Gastroesophageal sphincter (tissue), 4 donors: ENCODE data around the gene SYNM. TPM values are rescaled to one million over a fixed set of nuclear protein-coding genes. Genes with fewer than 3 reads are reported as not detected.

Source experiments
- ATAC-seq: fragments of 150-250 bp; one replicate; pipeline ENCODE4 v1.9.1; 2016; ENCODE audit warnings: mild to moderate bottlenecking, moderate library complexity
- H3K27ac ChIP-seq, 4 donors: fragments of 200-600 bp; sonication (generic) in 3 of 4; 1 replicate in 3 of 4; 2 replicates in 1 of 4; pipeline ENCODE4 v1.5.1; 2016 to 2019
- H3K27me3 ChIP-seq: fragments of 200-600 bp; sonication (generic); one replicate; pipeline ENCODE4 v1.5.1; 2019
- H3K36me3 ChIP-seq, 2 donors: fragments of 200-600 bp; sonication (generic); one replicate each; pipeline ENCODE4 v1.5.1; 2019; ENCODE audit warnings: control low read depth in 1 of 2
- H3K4me1 ChIP-seq, 3 donors: fragments of 200-600 bp; sonication (generic); 1 replicate in 2 of 3; 2 replicates in 1 of 3; pipeline ENCODE4 v1.5.1; 2016 to 2019; ENCODE audit warnings: control low read depth in 2 of 3
- H3K4me3 ChIP-seq, 2 donors: fragments of 200-600 bp; sonication (generic); one replicate each; pipeline ENCODE4 v1.5.1; 2019; ENCODE audit warnings: mild to moderate bottlenecking in 1 of 2, moderate library complexity in 1 of 2
- H3K9me3 ChIP-seq, 3 donors: fragments of 200-600 bp; sonication (generic); one replicate each; pipeline ENCODE4 v1.5.1; 2017 to 2019; ENCODE audit warnings: control low read depth in 2 of 3
- CTCF ChIP-seq, 4 experiments: fragments of 200-600 bp in 2 of 4; fragments of 450-650 bp in 2 of 4; sonication (generic) in 1 of 4; IDR thresholded peaks; one replicate each; pipeline ENCODE4 v1.5.1; 2017 to 2019; ENCODE audit warnings: antibody characterized with exemption in 4 of 4, mild to moderate bottlenecking in 2 of 4, moderate library complexity in 2 of 4
- EP300 ChIP-seq: sonication (generic); formaldehyde crosslinking; IDR thresholded peaks from one replicate; pipeline ENCODE4 v1.6.1; 2017; ENCODE audit warnings: antibody characterized with exemption, mild to moderate bottlenecking
- POLR2A ChIP-seq, 2 donors: fragments of 450-650 bp; IDR thresholded peaks; one replicate each; pipeline ENCODE4 v1.6.1; 2017; ENCODE audit warnings: antibody characterized with exemption in 2 of 2, mild to moderate bottlenecking in 2 of 2, moderate library complexity in 1 of 2
- POLR2AphosphoS5 ChIP-seq: sonication (generic); formaldehyde crosslinking; IDR thresholded peaks from one replicate; pipeline ENCODE4 v1.6.1; 2017; ENCODE audit warnings: antibody characterized with exemption
- WGBS, 2 donors: methylation state at CpG; one replicate each; pipeline ENCODE4 v1.1.5; 2018; ENCODE audit warnings: low coverage in 1 of 2; 5-methylcytosine and 5-hydroxymethylcytosine counted together
- total RNA-seq, 4 donors: library from RNA; depleted of rRNA; stranded (reverse); fragments of >200 nt; gene quantifications; one replicate each; pipeline ENCODE4 v1.1.0, GENCODE V29; 2016

Gene SYNM
- total RNA-seq, 4 donors from 2014 or later, result 1,155 to 2,820 (median 1,765) TPM

DNA sequence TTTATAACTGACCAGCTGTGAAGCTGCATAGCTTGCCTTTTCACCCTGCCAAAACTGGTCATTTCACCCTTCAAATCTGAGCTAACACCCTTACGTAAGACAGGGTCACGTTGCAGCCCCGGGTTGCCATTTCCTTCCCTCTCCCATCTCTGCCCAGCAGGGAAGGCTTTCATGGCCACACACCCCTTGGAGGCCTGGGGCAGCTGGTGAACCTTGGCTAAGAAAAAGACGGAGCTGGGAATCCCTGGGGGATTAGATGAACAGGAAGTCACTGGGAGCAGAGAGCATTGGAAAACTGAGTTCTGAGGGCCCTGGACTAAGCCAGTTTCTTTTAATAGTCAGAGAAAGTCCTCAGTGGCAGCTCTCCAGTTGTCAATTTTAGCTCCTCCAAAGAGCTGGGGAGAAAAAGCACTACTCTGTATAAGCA lies 76.7 kb downstream of the SYNM start:
- H3K27me3 ChIP-seq, result no peaks in the 10 kb centered on the region
- H3K9me3 ChIP-seq, result no peaks in the 10 kb centered on the region
- H3K36me3 ChIP-seq, result peaks cover 0 to 3% of the 10 kb centered on the region in 2 donors
- WGBS, 2 donors, result 11% methylated on average over 3 of the region's 4 CpGs; no CpG with 5 or more reads in 1 of the 2 donors
- peak overlapping the region; percentile 85 to 98 (median 93) for H3K27ac ChIP-seq
- TF ChIP-seq EP300, result no peak
- no peak for TF ChIP-seq POLR2A (IDR thresholded peaks at IDR 0.05)
- TF ChIP-seq POLR2AphosphoS5, result peak; percentile 69
- peak in 2 of 4 experiments; percentile 11 to 21 for TF ChIP-seq CTCF (IDR thresholded peaks at IDR 0.05)
- ATAC-seq, result peak; percentile 84
- H3K4me1 ChIP-seq, result peaks cover 27 to 78% (median 28%) of the 10 kb centered on the region in 3 donors
- H3K4me3 ChIP-seq, result no peak overlapping the region

GRCh38 chr15:99182791-99183190 lies 77.9 kb downstream of the SYNM start:
- H3K36me3 ChIP-seq, result peaks cover 0 to 3% of the 10 kb centered on the region in 2 donors
- H3K27me3 ChIP-seq, result no peaks in the 10 kb centered on the region
- H3K4me1 ChIP-seq, result peaks cover 27 to 68% (median 28%) of the 10 kb centered on the region in 3 donors
- H3K27ac ChIP-seq, result peak overlapping the region; percentile 42 to 98 (median 93)
- ATAC-seq, result no peak
- TF ChIP-seq POLR2AphosphoS5 (no peak), CTCF (IDR thresholded peaks at IDR 0.05) (no peak), POLR2A (IDR thresholded peaks at IDR 0.05) (no peak), EP300 (no peak)
- no peak overlapping the region for H3K4me3 ChIP-seq
- no peaks in the 10 kb centered on the region for H3K9me3 ChIP-seq
- WGBS, 2 donors, result 87 to 89% methylated on average over 1 of the region's 1 CpG

Other genes with a start within 250 kb of the SYNM start
- gene PGPEP1L, start 97.3 kb upstream of the SYNM start, total RNA-seq, result not detected
- gene TTC23, start 144.5 kb downstream of the SYNM start, total RNA-seq, result 10 to 100 TPM; 13.7 to 33.3 (median 20.0) TPM
- 10 to 100 TPM; 26.1 to 47.2 (median 28.5) TPM for gene LRRC28, start 146.4 kb downstream of the SYNM start, total RNA-seq